Measurements from ENCODE around the gene MYH7B. TPM values are rescaled to one million over a fixed set of nuclear protein-coding genes. Genes with fewer than 3 reads are reported as not detected.

Gene MYH7B
- total RNA-seq, 1 experiment from 2014 or later, result 0.98 TPM

GRCh38 chr20:34907616-34908469 is 47.8 kb upstream of the MYH7B start (continued):
- TF ChIP-seq PRDM15 (CRISPR knock-in tag; IDR thresholded peaks at IDR 0.05) (no peak), ZMAT4 (CRISPR knock-in tag; IDR thresholded peaks at IDR 0.05) (no peak), SMAD3 (CRISPR knock-in tag; IDR thresholded peaks at IDR 0.05; ENCODE audit: borderline replicate concordance) (no peak), GRHL2 (CRISPR knock-in tag; IDR thresholded peaks at IDR 0.05; ENCODE audit: insufficient replicate concordance, severe bottlenecking) (no peak), ZBTB21 (CRISPR knock-in tag; IDR thresholded peaks at IDR 0.05; ENCODE audit: borderline replicate concordance) (no peak), ZNF219 (CRISPR knock-in tag; IDR thresholded peaks at IDR 0.05; ENCODE audit: borderline replicate concordance) (no peak), ETV6 (CRISPR knock-in tag; IDR thresholded peaks at IDR 0.05) (no peak), CREM (CRISPR knock-in tag; IDR thresholded peaks at IDR 0.05) (no peak)
- TF ChIP-seq, protein P1, sequence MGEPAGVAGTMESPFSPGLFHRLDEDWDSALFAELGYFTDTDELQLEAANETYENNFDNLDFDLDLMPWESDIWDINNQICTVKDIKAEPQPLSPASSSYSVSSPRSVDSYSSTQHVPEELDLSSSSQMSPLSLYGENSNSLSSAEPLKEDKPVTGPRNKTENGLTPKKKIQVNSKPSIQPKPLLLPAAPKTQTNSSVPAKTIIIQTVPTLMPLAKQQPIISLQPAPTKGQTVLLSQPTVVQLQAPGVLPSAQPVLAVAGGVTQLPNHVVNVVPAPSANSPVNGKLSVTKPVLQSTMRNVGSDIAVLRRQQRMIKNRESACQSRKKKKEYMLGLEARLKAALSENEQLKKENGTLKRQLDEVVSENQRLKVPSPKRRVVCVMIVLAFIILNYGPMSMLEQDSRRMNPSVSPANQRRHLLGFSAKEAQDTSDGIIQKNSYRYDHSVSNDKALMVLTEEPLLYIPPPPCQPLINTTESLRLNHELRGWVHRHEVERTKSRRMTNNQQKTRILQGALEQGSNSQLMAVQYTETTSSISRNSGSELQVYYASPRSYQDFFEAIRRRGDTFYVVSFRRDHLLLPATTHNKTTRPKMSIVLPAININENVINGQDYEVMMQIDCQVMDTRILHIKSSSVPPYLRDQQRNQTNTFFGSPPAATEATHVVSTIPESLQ (CRISPR knock-in tag; IDR thresholded peaks at IDR 0.05), result no peak
- TF ChIP-seq, protein P2, sequence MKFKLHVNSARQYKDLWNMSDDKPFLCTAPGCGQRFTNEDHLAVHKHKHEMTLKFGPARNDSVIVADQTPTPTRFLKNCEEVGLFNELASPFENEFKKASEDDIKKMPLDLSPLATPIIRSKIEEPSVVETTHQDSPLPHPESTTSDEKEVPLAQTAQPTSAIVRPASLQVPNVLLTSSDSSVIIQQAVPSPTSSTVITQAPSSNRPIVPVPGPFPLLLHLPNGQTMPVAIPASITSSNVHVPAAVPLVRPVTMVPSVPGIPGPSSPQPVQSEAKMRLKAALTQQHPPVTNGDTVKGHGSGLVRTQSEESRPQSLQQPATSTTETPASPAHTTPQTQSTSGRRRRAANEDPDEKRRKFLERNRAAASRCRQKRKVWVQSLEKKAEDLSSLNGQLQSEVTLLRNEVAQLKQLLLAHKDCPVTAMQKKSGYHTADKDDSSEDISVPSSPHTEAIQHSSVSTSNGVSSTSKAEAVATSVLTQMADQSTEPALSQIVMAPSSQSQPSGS (CRISPR knock-in tag; IDR thresholded peaks at IDR 0.05; ENCODE audit: borderline replicate concordance, low read depth), result no peak

DNA sequence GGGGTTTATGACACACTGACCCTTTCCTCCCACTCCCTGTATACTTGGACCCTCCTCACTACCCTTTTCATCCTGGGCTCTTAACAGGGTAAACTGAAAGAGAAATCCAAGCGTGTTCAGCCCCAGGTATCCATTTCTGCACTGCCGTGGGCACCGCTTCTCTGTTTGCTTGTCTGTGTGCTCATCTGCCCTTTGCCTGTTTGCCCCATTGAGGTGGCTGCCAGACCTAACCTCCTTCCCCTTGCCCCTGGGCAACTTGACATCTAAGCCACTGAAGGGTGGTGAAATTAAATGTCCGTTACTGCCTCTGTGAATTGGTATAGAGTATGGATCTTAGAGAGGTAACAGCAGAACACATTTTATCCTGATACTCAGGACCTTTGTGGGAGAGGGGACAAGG is 40.5 kb upstream of the MYH7B start:
- CTCF ChIA-PET, result no interaction called here
- H3K36me3 Mint-ChIP-seq, result peaks cover 4% of the 10 kb centered on the region
- H3K9me3 Mint-ChIP-seq, result no peaks in the 10 kb centered on the region
- POLR2A ChIA-PET, result no interaction called here
- TF ChIP-seq ZMAT4 (CRISPR knock-in tag; IDR thresholded peaks at IDR 0.05) (no peak), IRF2 (CRISPR knock-in tag; IDR thresholded peaks at IDR 0.05; ENCODE audit: borderline replicate concordance, low read depth) (no peak), ZNF138 (CRISPR knock-in tag; conservative IDR thresholded peaks at IDR 0.05) (no peak), ZNF317 (CRISPR knock-in tag; IDR thresholded peaks at IDR 0.05; ENCODE audit: borderline replicate concordance, low read depth) (no peak)
- H3K4me1 Mint-ChIP-seq, result no peaks in the 10 kb centered on the region
- no peaks in the 10 kb centered on the region for H3K27me3 Mint-ChIP-seq (ENCODE audit: low read depth)
- DNase-seq (ENCODE audit: low spot score) (no peak), ATAC-seq (no peak)
- H3K4me3 Mint-ChIP-seq, result no peak overlapping the region
- H3K27ac Mint-ChIP-seq, result no peak overlapping the region

All from WTC11 (cell line).